Brain microvascular endothelial cell (primary cell): ENCODE data around the gene SFTA2.

Experiments used
- DNase-seq: peaks from one replicate; pipeline ENCODE4 v3.0.0-alpha.2; 2020
- H3K27ac ChIP-seq: fragments of 250-450 bp; sonication (Bioruptor Pico); 2 replicates; pipeline ENCODE4 v1.5.1; 2020; ENCODE audit warnings: mild to moderate bottlenecking, moderate library complexity
- H3K27me3 ChIP-seq: fragments of 250-450 bp; sonication (Bioruptor Pico); replicated peaks from 2 replicates; pipeline ENCODE4 v1.5.1; 2020; ENCODE audit warnings: mild to moderate bottlenecking
- H3K36me3 ChIP-seq: fragments of 250-450 bp; sonication (Bioruptor Pico); replicated peaks from 2 replicates; pipeline ENCODE4 v1.5.1; 2020; ENCODE audit warnings: mild to moderate bottlenecking
- H3K4me3 ChIP-seq: 2 replicates; pipeline ENCODE4 v1.5.1; 2011; ENCODE audit warnings: low read depth, mild to moderate bottlenecking, control low read depth, low read length, moderate library complexity
- in situ Hi-C: cut with HindIII; loops from 2 replicates; pipeline ENCODE4 v1.10.0; 2017; ENCODE audit warnings: low sequenced_read_pairs, low pct_ligation_motif_present
- TF ChIP-seq, protein P1 (sequence below): IDR thresholded peaks from 2 replicates; pipeline ENCODE4 v1.5.1; 2011; ENCODE audit warnings: low read depth, mild to moderate bottlenecking, moderate library complexity, low read length, control low read depth, inconsistent platforms; ENCODE audit errors: missing control alignments

The SFTA2 gene

DNA sequence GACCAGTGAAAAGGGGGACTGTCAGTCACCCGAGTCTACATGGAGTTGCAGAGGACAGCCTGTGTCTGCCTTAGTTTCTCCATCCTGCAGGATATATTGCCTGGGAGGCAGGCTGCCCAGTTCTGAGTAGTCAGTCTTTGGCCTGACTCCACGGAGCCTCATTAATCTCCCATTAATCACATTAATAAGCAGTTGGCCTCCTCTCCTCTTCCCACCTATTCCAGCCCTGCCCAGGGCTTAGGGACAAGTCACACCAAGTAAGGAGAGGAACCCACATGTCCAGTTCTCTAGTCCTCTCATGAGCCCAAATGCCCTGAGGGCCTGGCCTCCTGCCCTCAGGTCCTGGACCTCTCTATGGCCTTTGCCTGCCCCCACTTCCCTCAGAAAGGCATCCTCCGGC is 7.5 kb upstream of the SFTA2 start:
- TF ChIP-seq, protein P1, sequence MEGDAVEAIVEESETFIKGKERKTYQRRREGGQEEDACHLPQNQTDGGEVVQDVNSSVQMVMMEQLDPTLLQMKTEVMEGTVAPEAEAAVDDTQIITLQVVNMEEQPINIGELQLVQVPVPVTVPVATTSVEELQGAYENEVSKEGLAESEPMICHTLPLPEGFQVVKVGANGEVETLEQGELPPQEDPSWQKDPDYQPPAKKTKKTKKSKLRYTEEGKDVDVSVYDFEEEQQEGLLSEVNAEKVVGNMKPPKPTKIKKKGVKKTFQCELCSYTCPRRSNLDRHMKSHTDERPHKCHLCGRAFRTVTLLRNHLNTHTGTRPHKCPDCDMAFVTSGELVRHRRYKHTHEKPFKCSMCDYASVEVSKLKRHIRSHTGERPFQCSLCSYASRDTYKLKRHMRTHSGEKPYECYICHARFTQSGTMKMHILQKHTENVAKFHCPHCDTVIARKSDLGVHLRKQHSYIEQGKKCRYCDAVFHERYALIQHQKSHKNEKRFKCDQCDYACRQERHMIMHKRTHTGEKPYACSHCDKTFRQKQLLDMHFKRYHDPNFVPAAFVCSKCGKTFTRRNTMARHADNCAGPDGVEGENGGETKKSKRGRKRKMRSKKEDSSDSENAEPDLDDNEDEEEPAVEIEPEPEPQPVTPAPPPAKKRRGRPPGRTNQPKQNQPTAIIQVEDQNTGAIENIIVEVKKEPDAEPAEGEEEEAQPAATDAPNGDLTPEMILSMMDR = no peak
- no peak for DNase-seq
- Histone ChIP-seq H3K27ac (no peak overlapping the region), H3K36me3 (no peaks in the 10 kb centered on the region), H3K27me3 (peaks cover 3% of the 10 kb centered on the region), H3K4me3 (no peak overlapping the region)
- in situ Hi-C loops = no loop called here

DNA sequence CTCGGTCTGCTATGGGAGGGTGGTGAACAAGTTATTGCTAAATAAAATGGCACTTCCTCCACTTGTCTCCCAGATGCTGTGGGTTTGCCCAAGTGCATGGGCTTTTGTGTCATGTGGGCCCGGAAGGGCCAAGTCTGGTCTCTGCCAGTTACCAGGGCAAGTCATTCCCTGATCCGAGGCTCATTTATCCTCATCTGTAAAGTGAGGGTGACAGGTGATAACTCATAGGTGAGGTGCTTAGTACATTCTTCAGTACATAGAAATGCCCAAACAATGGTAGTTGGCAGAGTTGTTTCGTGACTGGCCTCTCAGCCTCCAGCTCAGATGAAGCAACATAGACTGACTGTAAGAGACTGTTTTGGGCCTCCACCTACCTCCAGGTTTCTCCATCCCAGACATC is 6.8 kb upstream of the SFTA2 start:
- in situ Hi-C loops = no loop called here
- Histone ChIP-seq H3K36me3 (no peaks in the 10 kb centered on the region), H3K4me3 (no peak overlapping the region), H3K27ac (no peak overlapping the region), H3K27me3 (peaks cover 3% of the 10 kb centered on the region)
- TF ChIP-seq, protein P1 = no peak
- DNase-seq = no peak

DNA sequence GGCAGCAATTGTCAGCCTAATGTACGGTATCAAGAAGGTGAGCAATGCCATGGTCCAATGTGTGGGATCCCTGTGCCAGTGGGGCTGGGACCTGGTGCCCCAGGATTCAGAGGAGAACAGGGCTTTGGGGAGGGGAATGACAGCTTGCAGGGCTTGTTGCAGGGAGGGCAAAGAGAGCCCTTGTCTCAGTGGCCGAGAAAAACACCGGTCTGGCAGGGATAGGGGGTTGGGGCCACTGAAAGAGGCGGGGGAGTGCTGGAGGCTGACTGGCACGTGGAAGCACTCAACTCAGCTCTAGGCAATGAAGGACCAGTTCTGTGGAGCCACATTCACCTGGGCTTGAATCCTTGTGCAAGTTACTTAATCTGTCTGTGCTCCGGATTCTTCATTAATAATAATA is 5.3 kb upstream of the SFTA2 start:
- H3K27me3 ChIP-seq = peaks cover 3% of the 10 kb centered on the region
- H3K27ac ChIP-seq = no peak overlapping the region
- H3K4me3 ChIP-seq = no peak overlapping the region
- in situ Hi-C loops = no loop called here
- DNase-seq = no peak
- no peaks in the 10 kb centered on the region for H3K36me3 ChIP-seq
- TF ChIP-seq, protein P1 = no peak

DNA sequence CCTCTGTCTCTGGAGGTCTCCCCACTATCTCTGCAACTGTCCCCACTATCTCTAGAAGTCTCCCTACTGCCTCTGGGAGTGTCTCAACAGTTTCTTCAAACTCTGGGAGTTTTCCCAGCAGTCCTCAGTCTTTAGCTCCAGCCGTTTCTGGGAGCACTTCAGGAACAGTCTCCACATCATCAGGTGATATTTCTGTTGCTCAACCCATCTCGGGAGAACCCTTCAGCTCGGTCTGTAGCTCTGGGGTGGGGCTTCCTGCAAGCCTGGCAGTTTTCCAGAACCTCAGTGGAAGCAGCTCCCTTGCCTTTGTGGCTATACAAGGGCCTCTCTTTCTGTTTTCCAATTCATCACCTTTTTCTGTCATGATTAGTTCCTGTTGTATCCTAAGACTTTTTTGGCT is 3.0 kb upstream of the SFTA2 start:
- H3K27me3 ChIP-seq = peaks cover 3% of the 10 kb centered on the region
- H3K36me3 ChIP-seq = no peaks in the 10 kb centered on the region
- no peak for DNase-seq
- in situ Hi-C loops = no loop called here
- no peak overlapping the region for H3K27ac ChIP-seq
- TF ChIP-seq, protein P1 = no peak
- H3K4me3 ChIP-seq = no peak overlapping the region

DNA sequence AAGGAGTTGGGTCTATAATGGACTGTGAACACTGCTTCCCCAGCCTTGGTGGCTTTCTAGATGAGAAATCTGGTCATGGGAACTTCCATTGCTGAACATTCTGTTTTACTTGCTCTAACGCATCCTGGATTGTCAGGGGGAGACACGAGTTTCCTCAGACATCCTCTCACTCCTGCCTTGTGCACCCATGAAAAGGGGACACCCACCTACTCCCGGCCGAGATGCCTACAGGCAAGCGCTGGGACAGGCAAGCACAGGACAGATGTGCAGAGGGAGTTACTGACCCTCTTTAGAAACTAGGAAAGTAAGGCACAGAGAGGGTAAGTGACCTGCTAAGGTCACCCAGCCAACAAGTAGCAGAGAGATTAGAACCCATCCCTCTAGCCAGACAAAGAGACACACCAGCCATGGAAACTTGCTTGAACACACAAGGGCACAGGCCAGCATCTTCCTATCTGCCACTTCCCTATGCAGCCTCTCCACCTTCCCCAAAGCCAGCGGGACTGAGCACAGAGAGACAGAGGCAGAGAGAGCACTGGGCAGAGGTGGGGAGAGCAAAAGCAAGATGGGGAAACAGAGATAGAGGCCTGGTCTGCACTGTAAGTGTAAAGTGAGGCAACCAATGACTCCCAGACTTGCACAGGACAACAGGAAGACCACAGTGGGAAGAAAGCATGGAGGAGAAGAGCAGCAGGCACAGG is 845 bp upstream of the SFTA2 start:
- peaks cover 3% of the 10 kb centered on the region for H3K27me3 ChIP-seq
- in situ Hi-C loops = no loop called here
- no peaks in the 10 kb centered on the region for H3K36me3 ChIP-seq
- DNase-seq = no peak
- H3K27ac ChIP-seq = no peak overlapping the region
- TF ChIP-seq, protein P1 = no peak
- no peak overlapping the region for H3K4me3 ChIP-seq

DNA sequence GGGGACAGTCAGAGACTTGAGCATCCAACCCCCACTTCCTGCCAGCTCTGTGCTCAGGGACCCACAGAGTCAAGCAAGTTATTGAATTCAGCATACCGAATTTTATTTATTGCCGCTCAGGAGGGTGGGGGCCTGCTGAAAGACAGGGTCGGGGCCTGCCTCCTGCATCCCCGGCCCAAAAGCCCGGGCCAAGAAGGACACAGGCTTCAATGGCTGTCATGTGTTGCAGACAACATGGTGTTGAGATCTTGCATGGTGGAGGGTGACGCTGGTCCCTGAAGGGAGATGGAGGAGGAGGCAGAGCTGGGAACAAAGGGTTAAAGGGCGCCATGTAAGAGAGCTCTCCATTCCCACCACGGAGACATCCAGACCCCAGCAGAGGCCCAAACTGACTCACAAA is 698 bp downstream of the SFTA2 start:
- DNase-seq = no peak
- no peak overlapping the region for H3K4me3 ChIP-seq
- H3K36me3 ChIP-seq = no peaks in the 10 kb centered on the region
- no peak overlapping the region for H3K27ac ChIP-seq
- TF ChIP-seq, protein P1 = no peak
- in situ Hi-C loops = no loop called here
- no peaks in the 10 kb centered on the region for H3K27me3 ChIP-seq
